Transverse colon (tissue), 4 donors: Measurements from ENCODE around the gene PAPOLG.

ENCODE experiments used
- POLR2A ChIP-seq: fragments of 450-650 bp; IDR thresholded peaks from one replicate; pipeline ENCODE4 v1.6.1; 2016; ENCODE audit warnings: antibody characterized with exemption, mild to moderate bottlenecking, moderate library complexity
- POLR2AphosphoS5 ChIP-seq, 3 donors: sonication (generic); formaldehyde crosslinking; IDR thresholded peaks; one replicate each; pipeline ENCODE4 v1.6.1; 2016; ENCODE audit warnings: antibody characterized with exemption in 3 of 3
- TF ChIP-seq, protein P1 (sequence below), 5 experiments: fragments of 200-600 bp in 3 of 5; fragments of 450-650 bp in 2 of 5; sonication (generic) in 3 of 5; IDR thresholded peaks; 1 replicate in 2 of 5; 2 replicates in 3 of 5; pipeline ENCODE4 v1.5.1; 2016 to 2017; ENCODE audit warnings: antibody characterized with exemption in 5 of 5, inconsistent platforms in 3 of 5, mild to moderate bottlenecking in 2 of 5, moderate library complexity in 1 of 5

DNA sequence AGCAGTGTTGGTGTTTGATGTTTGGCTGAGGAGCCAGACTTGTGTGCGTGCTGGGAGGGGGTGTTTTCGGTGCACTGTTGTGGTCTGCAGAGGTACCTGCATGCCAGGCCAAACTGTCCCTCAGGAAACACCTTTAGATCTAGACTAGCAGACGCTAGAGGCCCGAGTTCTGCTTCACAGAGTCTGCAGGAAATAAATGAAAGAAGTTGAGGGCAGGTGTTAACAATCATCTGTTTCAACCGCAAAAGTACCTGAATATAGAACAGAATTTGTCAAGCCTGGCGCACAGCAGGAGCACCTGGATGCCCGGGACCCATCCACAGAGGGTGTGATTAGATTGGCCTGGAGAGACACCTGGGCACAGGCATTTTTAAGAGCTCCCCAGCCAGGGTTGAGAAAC is 84.8 kb downstream of the PAPOLG start:
- TF ChIP-seq, protein P1, sequence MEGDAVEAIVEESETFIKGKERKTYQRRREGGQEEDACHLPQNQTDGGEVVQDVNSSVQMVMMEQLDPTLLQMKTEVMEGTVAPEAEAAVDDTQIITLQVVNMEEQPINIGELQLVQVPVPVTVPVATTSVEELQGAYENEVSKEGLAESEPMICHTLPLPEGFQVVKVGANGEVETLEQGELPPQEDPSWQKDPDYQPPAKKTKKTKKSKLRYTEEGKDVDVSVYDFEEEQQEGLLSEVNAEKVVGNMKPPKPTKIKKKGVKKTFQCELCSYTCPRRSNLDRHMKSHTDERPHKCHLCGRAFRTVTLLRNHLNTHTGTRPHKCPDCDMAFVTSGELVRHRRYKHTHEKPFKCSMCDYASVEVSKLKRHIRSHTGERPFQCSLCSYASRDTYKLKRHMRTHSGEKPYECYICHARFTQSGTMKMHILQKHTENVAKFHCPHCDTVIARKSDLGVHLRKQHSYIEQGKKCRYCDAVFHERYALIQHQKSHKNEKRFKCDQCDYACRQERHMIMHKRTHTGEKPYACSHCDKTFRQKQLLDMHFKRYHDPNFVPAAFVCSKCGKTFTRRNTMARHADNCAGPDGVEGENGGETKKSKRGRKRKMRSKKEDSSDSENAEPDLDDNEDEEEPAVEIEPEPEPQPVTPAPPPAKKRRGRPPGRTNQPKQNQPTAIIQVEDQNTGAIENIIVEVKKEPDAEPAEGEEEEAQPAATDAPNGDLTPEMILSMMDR (IDR thresholded peaks at IDR 0.05), result no peak
- TF ChIP-seq POLR2A (no peak), POLR2AphosphoS5 (IDR thresholded peaks at IDR 0.05) (no peak)
